Astrocyte (in vitro differentiated cells and primary cell): ENCODE measurements around the gene MATN3. TPM values are rescaled to one million over a fixed set of nuclear protein-coding genes. Genes with fewer than 3 reads are reported as not detected.

Experiments
- DNase-seq: peaks from one replicate; pipeline ENCODE4 v3.0.0-alpha.2; 2010; ENCODE audit warnings: low read depth
- FAIRE-seq: peaks from 2 replicates; lab custom pipeline; 2011; peaks lifted over from hg19 to GRCh38; lab: Jason Lieb, UNC
- H2AFZ ChIP-seq: 2 replicates; pipeline ENCODE4 v1.6.0; 2012; ENCODE audit warnings: low read depth, low read length, inconsistent platforms
- H3K27ac ChIP-seq: 2 replicates; pipeline ENCODE4 v1.5.1; 2011; ENCODE audit warnings: low read depth, low read length, inconsistent platforms
- H3K27me3 ChIP-seq: 2 replicates; pipeline ENCODE4 v1.6.0; 2011; ENCODE audit warnings: low read length, inconsistent platforms; ENCODE audit not compliant: insufficient read depth
- H3K36me3 ChIP-seq: 2 replicates; pipeline ENCODE4 v1.5.1; 2011; ENCODE audit warnings: low read length, inconsistent platforms; ENCODE audit not compliant: insufficient read depth
- H3K4me1 ChIP-seq: 2 replicates; pipeline ENCODE4 v1.5.1; 2011; ENCODE audit warnings: low read length, inconsistent platforms; ENCODE audit not compliant: insufficient read depth
- H3K4me2 ChIP-seq: 2 replicates; pipeline ENCODE4 v1.6.0; 2012; ENCODE audit warnings: low read length, inconsistent platforms
- H3K4me3 ChIP-seq: 2 replicates; pipeline ENCODE4 v1.5.1; 2011; ENCODE audit warnings: low read depth, mild to moderate bottlenecking, low read length, inconsistent platforms; ENCODE audit not compliant: insufficient read depth
- H3K79me2 ChIP-seq: 2 replicates; pipeline ENCODE4 v1.6.0; 2012; ENCODE audit warnings: mild to moderate bottlenecking, low read length, inconsistent platforms; ENCODE audit not compliant: insufficient read depth
- H3K9ac ChIP-seq: 2 replicates; pipeline ENCODE4 v1.6.0; 2012; ENCODE audit warnings: mild to moderate bottlenecking, low read length, inconsistent platforms
- H3K9me3 ChIP-seq: 2 replicates; pipeline ENCODE4 v1.5.1; 2012; ENCODE audit warnings: low read depth, mild to moderate bottlenecking, low read length, inconsistent platforms; ENCODE audit not compliant: insufficient read depth
- H4K20me1 ChIP-seq: 2 replicates; pipeline ENCODE4 v1.6.0; 2012; ENCODE audit warnings: low read length, inconsistent platforms; ENCODE audit not compliant: insufficient read depth
- H3K27ac Mint-ChIP-seq: one replicate; pipeline ENCODE4 v1.8.0; 2021; ENCODE audit warnings: mild to moderate bottlenecking, mixed read lengths; ENCODE audit not compliant: unreplicated experiment
- H3K27me3 Mint-ChIP-seq: one replicate; pipeline ENCODE4 v1.8.0; 2021; ENCODE audit warnings: low read depth, mixed read lengths; ENCODE audit not compliant: unreplicated experiment
- H3K36me3 Mint-ChIP-seq: one replicate; pipeline ENCODE4 v1.8.0; 2021; ENCODE audit warnings: low read depth, mixed read lengths; ENCODE audit not compliant: unreplicated experiment
- H3K4me1 Mint-ChIP-seq: one replicate; pipeline ENCODE4 v1.8.0; 2021; ENCODE audit warnings: low read depth, mixed read lengths; ENCODE audit not compliant: unreplicated experiment
- H3K4me3 Mint-ChIP-seq: one replicate; pipeline ENCODE4 v1.8.0; 2021; ENCODE audit warnings: mild to moderate bottlenecking, moderate library complexity, mixed read lengths; ENCODE audit not compliant: unreplicated experiment
- H3K9me3 Mint-ChIP-seq: one replicate; pipeline ENCODE4 v1.8.0; 2021; ENCODE audit warnings: mild to moderate bottlenecking, mixed read lengths; ENCODE audit not compliant: unreplicated experiment
- CTCF ChIP-seq: IDR thresholded peaks from 2 replicates; pipeline ENCODE4 v1.5.1; 2011; ENCODE audit warnings: low read depth, mild to moderate bottlenecking, inconsistent platforms, low read length, moderate library complexity; ENCODE audit not compliant: insufficient read depth
- EZH2 ChIP-seq: IDR thresholded peaks from 2 replicates; pipeline ENCODE4 v1.6.1; 2012; ENCODE audit warnings: mild to moderate bottlenecking, low read length, inconsistent platforms; ENCODE audit not compliant: insufficient read depth
- total RNA-seq: library from RNA; stranded (reverse); gene quantifications from 2 replicates; pipeline ENCODE4 v1.2.1, GENCODE V29; 2021

Gene MATN3
- total RNA-seq, 1 donor from 2014 or later: 13.3 TPM

DNA sequence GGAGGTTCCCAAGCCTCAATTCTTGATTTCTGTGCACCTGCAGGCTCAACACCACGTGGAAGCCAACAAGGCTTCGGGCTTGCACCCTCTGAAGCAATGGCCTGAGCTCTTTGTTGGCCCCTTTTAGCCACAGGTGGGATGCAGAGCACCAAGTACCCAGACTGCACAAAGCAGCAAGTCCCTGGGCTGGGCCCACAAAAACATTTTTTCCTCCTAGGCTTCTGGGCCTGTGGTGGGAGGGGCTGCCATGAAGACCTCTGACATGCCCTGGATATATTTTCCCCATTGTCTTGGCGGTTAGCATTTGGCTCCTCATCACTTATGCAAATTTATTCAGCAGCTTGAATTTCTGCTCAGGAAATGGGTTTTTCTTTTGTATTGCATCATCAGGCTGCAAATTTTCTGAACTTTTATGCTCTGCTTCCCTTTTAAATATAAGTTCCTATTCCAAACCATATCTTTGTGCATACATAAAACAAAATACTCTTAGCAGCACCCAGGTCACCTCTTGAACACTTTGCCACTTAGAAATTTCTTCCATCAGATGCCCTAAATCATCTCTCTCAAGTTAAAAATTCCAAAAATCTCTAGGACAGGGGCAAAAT is 9.0 kb upstream of the MATN3 start:
- Histone ChIP-seq H3K27ac (no peak overlapping the region), H3K9ac (no peak overlapping the region), H3K79me2 (no peaks in the 10 kb centered on the region), H4K20me1 (no peaks in the 10 kb centered on the region), H2AFZ (no peak overlapping the region), H3K4me1 (no peaks in the 10 kb centered on the region), H3K36me3 (no peaks in the 10 kb centered on the region), H3K4me3 (no peak overlapping the region), H3K4me2 (no peak overlapping the region), H3K27me3 (no peaks in the 10 kb centered on the region), H3K9me3 (peaks cover 6% of the 10 kb centered on the region)
- H3K9me3 Mint-ChIP-seq: peaks cover 21% of the 10 kb centered on the region
- H3K27me3 Mint-ChIP-seq: no peaks in the 10 kb centered on the region
- FAIRE-seq (no peak), DNase-seq (no peak)
- no peak overlapping the region for H3K4me3 Mint-ChIP-seq
- H3K36me3 Mint-ChIP-seq: peaks cover 35% of the 10 kb centered on the region
- H3K4me1 Mint-ChIP-seq: peaks cover 3% of the 10 kb centered on the region
- no peak overlapping the region for H3K27ac Mint-ChIP-seq
- TF ChIP-seq EZH2: no peak
- no peak for TF ChIP-seq CTCF

GRCh38 chr2:20019747-20020146 is 7.3 kb upstream of the MATN3 start:
- H3K4me2 ChIP-seq: no peak overlapping the region
- FAIRE-seq: no peak
- peaks cover 21% of the 10 kb centered on the region for H3K9me3 Mint-ChIP-seq

More at GRCh38 chr2:20019747-20020146, 7.3 kb upstream of the MATN3 start:
- no peaks in the 10 kb centered on the region for H3K27me3 ChIP-seq
- H3K9ac ChIP-seq: no peak overlapping the region
- Mint-ChIP-seq H3K27me3 (no peaks in the 10 kb centered on the region), H3K4me1 (no peaks in the 10 kb centered on the region), H3K4me3 (no peak overlapping the region), H3K36me3 (peaks cover 35% of the 10 kb centered on the region), H3K27ac (no peak overlapping the region)
- H3K36me3 ChIP-seq: no peaks in the 10 kb centered on the region
- no peaks in the 10 kb centered on the region for H3K79me2 ChIP-seq
- H3K27ac ChIP-seq: no peak overlapping the region
- H2AFZ ChIP-seq: no peak overlapping the region
- peaks cover 6% of the 10 kb centered on the region for H3K9me3 ChIP-seq
- H3K4me3 ChIP-seq: no peak overlapping the region
- no peaks in the 10 kb centered on the region for H3K4me1 ChIP-seq
- no peak for TF ChIP-seq CTCF
- no peak for TF ChIP-seq EZH2
- no peak for DNase-seq
- no peaks in the 10 kb centered on the region for H4K20me1 ChIP-seq
